Spleen (tissue), 11 donors: ENCODE results near the gene IL6R. TPM values are rescaled to one million over a fixed set of nuclear protein-coding genes. Genes with fewer than 3 reads are reported as not detected.

Source experiments
- DNase-seq: peaks from one replicate; pipeline ENCODE4 v3.0.0-alpha.2; 2020
- H3K27ac ChIP-seq, 8 donors: fragments of 200-600 bp; sonication (generic) in 7 of 8; 1 replicate in 4 of 8; 2 replicates in 4 of 8; pipeline versions ENCODE4 v1.5.0 to v1.8.0; 2016 to 2021; ENCODE audit warnings: inconsistent platforms in 4 of 8, mild to moderate bottlenecking in 4 of 8, moderate library complexity in 1 of 8
- H3K27me3 ChIP-seq, 7 donors: fragments of 200-600 bp; sonication (generic) in 6 of 7; replicated peaks in 1 of 7; 1 replicate in 4 of 7; 2 replicates in 3 of 7; pipeline versions ENCODE4 v1.5.0 to v1.8.0; 2016 to 2021; ENCODE audit warnings: inconsistent platforms in 3 of 7, mild to moderate bottlenecking in 1 of 7
- H3K36me3 ChIP-seq, 6 donors: fragments of 200-600 bp; sonication (generic) in 5 of 6; 1 replicate in 4 of 6; 2 replicates in 2 of 6; pipeline versions ENCODE4 v1.5.0 to v1.8.0; 2016 to 2021; ENCODE audit warnings: inconsistent platforms in 2 of 6
- H3K4me1 ChIP-seq, 6 donors: fragments of 200-600 bp; sonication (generic) in 5 of 6; 1 replicate in 3 of 6; 2 replicates in 3 of 6; pipeline versions ENCODE4 v1.5.0 to v1.8.0; 2016 to 2021; ENCODE audit warnings: inconsistent platforms in 3 of 6
- H3K4me3 ChIP-seq, 8 donors: fragments of 200-600 bp; sonication (generic) in 7 of 8; 1 replicate in 4 of 8; 2 replicates in 4 of 8; pipeline versions ENCODE4 v1.5.0 to v1.8.0; 2016 to 2021; ENCODE audit warnings: inconsistent platforms in 4 of 8, mild to moderate bottlenecking in 4 of 8, moderate library complexity in 2 of 8
- H3K9me3 ChIP-seq, 8 donors: fragments of 200-600 bp; sonication (generic) in 7 of 8; 1 replicate in 4 of 8; 2 replicates in 4 of 8; pipeline versions ENCODE4 v1.5.0 to v1.8.0; 2016 to 2021; ENCODE audit warnings: inconsistent platforms in 4 of 8
- POLR2A ChIP-seq, 3 donors: fragments of 450-650 bp; IDR thresholded peaks; one replicate each; pipeline ENCODE4 v1.5.1; 2017; ENCODE audit warnings: antibody characterized with exemption in 3 of 3, mild to moderate bottlenecking in 1 of 3
- POLR2AphosphoS5 ChIP-seq, 3 donors: sonication (generic); formaldehyde crosslinking; IDR thresholded peaks; one replicate each; pipeline ENCODE4 v1.5.1; 2017; ENCODE audit warnings: antibody characterized with exemption in 3 of 3
- WGBS, 5 donors: extraction: QIAGEN DNeasy Blood & Tissue Kit in 3 of 5; methylation state at CpG; one replicate each; pipeline versions ENCODE4 v1.1.5 to v1.1.7; 2013 to 2018; 5-methylcytosine and 5-hydroxymethylcytosine counted together
- intact Hi-C: fragments of 100-400 bp; cut with DNase I; formaldehyde crosslinking; loops from one replicate; pipeline ENCODE4 v1.15.0; 2023; ENCODE audit warnings: low total_unique reads
- polyA plus RNA-seq, 3 donors: library from polyadenylated mRNA; stranded (reverse); fragments of 200-250 nt; gene quantifications; one replicate each; pipeline ENCODE4 v1.2.1, GENCODE V29; 2013
- total RNA-seq, 7 donors: library from RNA; depleted of rRNA in 3 of 7; stranded (reverse); fragments of >200 nt in 3 of 7; fragmentation: NEBNext Ultra II Directional in 4 of 7; extraction: Animal tissue kit (Norgen Biotek cat#: 25700) in 4 of 7; gene quantifications; one replicate each; pipeline versions ENCODE4 v1.1.0 to v1.2.1, GENCODE V29; 2016 to 2021
- TF ChIP-seq, protein P1 (sequence below), 11 experiments: fragments of 200-600 bp in 7 of 11; fragments of 450-650 bp in 4 of 11; sonication (generic) in 4 of 11; IDR thresholded peaks in 8 of 11; conservative IDR thresholded peaks in 3 of 11; 1 replicate in 7 of 11; 2 replicates in 4 of 11; pipeline versions ENCODE4 v1.4.0 to v1.8.0; 2016 to 2021; ENCODE audit warnings: antibody characterized with exemption in 11 of 11, inconsistent platforms in 4 of 11, mild to moderate bottlenecking in 1 of 11
- donor health status: healthy with polysubstance abuse.
- donor health status: DM: no; HTN: no; CAD: no; lungs with moderate emphysema.
- donor health status: DM: no; HTN: no; CAD: no.
- donor health status: Bipolar disorder and iron deficiency.
- donor health status: healthy.
- donor health status: DM: no; HTN: no; CAD: no.
- donor health status: DM: yes; HTN: yes; CAD: no.

IL6R gene
- total and polyA plus RNA-seq, 10 donors = 2.8 to 74.5 (median 47.8) TPM

- no peak for DNase-seq
- H3K9me3 ChIP-seq = no peaks in the 10 kb centered on the region
- H3K36me3 ChIP-seq = peaks cover 0 to 9% (median 0%) of the 10 kb centered on the region in 6 donors
- intact Hi-C loops = no loop called here
- H3K4me3 ChIP-seq = no peak overlapping the region
- peak overlapping the region in 2 of 8 donors; percentile 10 to 13 for H3K27ac ChIP-seq
- WGBS, 5 donors = 81 to 92% (median 86%) methylated on average over 7 to 8 of the region's 8 CpGs
- no peaks in the 10 kb centered on the region for H3K27me3 ChIP-seq
- TF ChIP-seq, protein P1, sequence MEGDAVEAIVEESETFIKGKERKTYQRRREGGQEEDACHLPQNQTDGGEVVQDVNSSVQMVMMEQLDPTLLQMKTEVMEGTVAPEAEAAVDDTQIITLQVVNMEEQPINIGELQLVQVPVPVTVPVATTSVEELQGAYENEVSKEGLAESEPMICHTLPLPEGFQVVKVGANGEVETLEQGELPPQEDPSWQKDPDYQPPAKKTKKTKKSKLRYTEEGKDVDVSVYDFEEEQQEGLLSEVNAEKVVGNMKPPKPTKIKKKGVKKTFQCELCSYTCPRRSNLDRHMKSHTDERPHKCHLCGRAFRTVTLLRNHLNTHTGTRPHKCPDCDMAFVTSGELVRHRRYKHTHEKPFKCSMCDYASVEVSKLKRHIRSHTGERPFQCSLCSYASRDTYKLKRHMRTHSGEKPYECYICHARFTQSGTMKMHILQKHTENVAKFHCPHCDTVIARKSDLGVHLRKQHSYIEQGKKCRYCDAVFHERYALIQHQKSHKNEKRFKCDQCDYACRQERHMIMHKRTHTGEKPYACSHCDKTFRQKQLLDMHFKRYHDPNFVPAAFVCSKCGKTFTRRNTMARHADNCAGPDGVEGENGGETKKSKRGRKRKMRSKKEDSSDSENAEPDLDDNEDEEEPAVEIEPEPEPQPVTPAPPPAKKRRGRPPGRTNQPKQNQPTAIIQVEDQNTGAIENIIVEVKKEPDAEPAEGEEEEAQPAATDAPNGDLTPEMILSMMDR (IDR thresholded peaks at IDR 0.05 in 8 of 11, conservative IDR thresholded peaks at IDR 0.05 in 3 of 11) = no peak
- no peak for TF ChIP-seq POLR2AphosphoS5 (IDR thresholded peaks at IDR 0.05)
- TF ChIP-seq POLR2A (IDR thresholded peaks at IDR 0.05) = no peak
- peaks cover 12 to 99% (median 62%) of the 10 kb centered on the region in 6 donors for H3K4me1 ChIP-seq
Observed at GRCh38 chr1:154414606-154415005, 9.5 kb downstream of the IL6R start.

DNA sequence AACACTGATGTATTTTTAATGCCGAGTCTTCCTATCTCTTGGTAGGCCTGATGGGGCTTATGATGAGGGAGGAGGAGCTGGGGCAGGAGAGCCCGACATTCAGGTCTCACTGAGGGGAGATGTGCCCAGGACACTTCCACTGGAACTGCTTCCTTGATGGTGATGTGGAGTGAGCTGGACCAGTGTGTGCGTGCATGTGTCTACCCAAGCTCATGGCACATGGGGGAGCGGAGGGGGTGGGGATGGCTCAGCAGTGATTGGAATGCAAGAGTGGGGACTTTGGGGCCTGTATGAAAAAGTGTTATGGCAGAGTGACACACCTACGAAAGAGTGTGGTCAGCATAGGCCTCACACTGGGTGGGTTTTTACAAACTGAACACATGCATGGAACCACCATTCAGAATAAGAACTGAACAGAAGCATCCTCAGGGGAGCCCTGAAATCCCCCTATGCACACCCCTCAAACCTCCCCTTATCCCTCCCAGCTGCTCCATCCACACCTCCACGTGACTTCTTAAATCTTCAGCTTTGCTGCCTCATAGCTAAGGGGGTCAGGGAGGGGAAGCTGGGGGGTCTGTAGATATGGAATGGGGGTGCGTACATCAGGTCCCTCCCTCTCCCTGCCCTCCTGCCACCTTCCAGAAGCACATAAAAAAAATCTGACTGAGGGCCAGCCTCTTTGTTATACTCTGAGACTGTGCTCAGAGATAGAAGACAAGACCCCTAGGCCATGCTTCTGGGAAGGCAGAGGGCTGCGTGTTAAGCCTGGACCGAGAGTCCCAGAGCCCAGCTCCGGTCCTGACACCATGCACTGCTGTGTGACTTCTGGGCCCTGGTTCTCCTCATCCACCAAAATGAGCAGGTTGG is 11.6 kb downstream of the IL6R start:
- Histone ChIP-seq H3K36me3 (peaks cover 0 to 9% (median 0%) of the 10 kb centered on the region in 6 donors), H3K27ac (peak overlapping the region in 3 of 8 donors; percentile 5 to 92 (median 85)), H3K4me1 (peaks cover 27 to 99% (median 62%) of the 10 kb centered on the region in 6 donors), H3K27me3 (no peaks in the 10 kb centered on the region), H3K4me3 (no peak overlapping the region), H3K9me3 (no peaks in the 10 kb centered on the region)
- intact Hi-C loops = no loop called here
- WGBS, 5 donors = 87 to 95% (median 92%) methylated on average over 9 to 10 of the region's 10 CpGs
- no peak for TF ChIP-seq POLR2A (IDR thresholded peaks at IDR 0.05)
- TF ChIP-seq POLR2AphosphoS5 (IDR thresholded peaks at IDR 0.05) = no peak
- TF ChIP-seq, protein P1 (IDR thresholded peaks at IDR 0.05 in 8 of 11, conservative IDR thresholded peaks at IDR 0.05 in 3 of 11) = no peak
- no peak for DNase-seq

GRCh38 chr1:154417338-154417608 is 12.1 kb downstream of the IL6R start:
- H3K4me3 ChIP-seq = no peak overlapping the region
- peaks cover 0 to 9% (median 0%) of the 10 kb centered on the region in 6 donors for H3K36me3 ChIP-seq
- TF ChIP-seq POLR2AphosphoS5 (IDR thresholded peaks at IDR 0.05) (no peak), POLR2A (IDR thresholded peaks at IDR 0.05) (no peak)
- TF ChIP-seq, protein P1 (IDR thresholded peaks at IDR 0.05 in 8 of 11, conservative IDR thresholded peaks at IDR 0.05 in 3 of 11) = no peak
- H3K27me3 ChIP-seq = no peaks in the 10 kb centered on the region
- H3K4me1 ChIP-seq = peaks cover 27 to 99% (median 64%) of the 10 kb centered on the region in 6 donors
- DNase-seq = no peak
- no peaks in the 10 kb centered on the region for H3K9me3 ChIP-seq
- 87 to 96% (median 94%) methylated on average over 3 of the region's 3 CpGs for WGBS, 5 donors
- H3K27ac ChIP-seq = peak overlapping the region in 4 of 8 donors; percentile 5 to 92 (median 88)
- intact Hi-C loops = no loop called here
